Tibial artery (tissue), 4 donors: Measurements from ENCODE around the gene DVL2.

Experiments
- DNase-seq, 2 donors: peaks; one replicate each; pipeline ENCODE4 v3.0.0-alpha.2; 2019
- H3K27ac ChIP-seq, 2 donors: fragments of 200-600 bp; sonication (generic) in 1 of 2; 1 replicate in 1 of 2; 2 replicates in 1 of 2; pipeline ENCODE4 v1.5.1; 2018 to 2019; ENCODE audit warnings: mild to moderate bottlenecking in 1 of 2
- H3K27me3 ChIP-seq, 2 donors: fragments of 200-600 bp; sonication (generic) in 1 of 2; one replicate each; pipeline versions ENCODE4 v1.5.1 to v1.6.0; 2016 to 2019
- H3K36me3 ChIP-seq, 3 donors: fragments of 200-600 bp; sonication (generic) in 2 of 3; one replicate each; pipeline ENCODE4 v1.5.1; 2016 to 2019; ENCODE audit warnings: mild to moderate bottlenecking in 2 of 3
- H3K4me1 ChIP-seq, 4 donors: fragments of 200-600 bp; sonication (generic) in 2 of 4; 1 replicate in 3 of 4; 2 replicates in 1 of 4; pipeline ENCODE4 v1.5.1; 2016 to 2019
- H3K4me3 ChIP-seq, 2 donors: fragments of 200-600 bp; sonication (generic) in 1 of 2; 1 replicate in 1 of 2; 2 replicates in 1 of 2; pipeline ENCODE4 v1.5.1; 2018 to 2019; ENCODE audit warnings: mild to moderate bottlenecking in 2 of 2
- H3K9me3 ChIP-seq, 3 donors: fragments of 200-600 bp; sonication (generic) in 1 of 3; one replicate each; pipeline ENCODE4 v1.5.1; 2016 to 2019
- intact Hi-C: fragments of 100-400 bp; cut with DNase I; formaldehyde crosslinking; loops from one replicate; pipeline ENCODE4 v1.15.0; 2023; ENCODE audit warnings: low total_unique reads
- TF ChIP-seq, protein P1 (sequence below), 2 experiments: fragments of 200-600 bp in 1 of 2; fragments of 450-650 bp in 1 of 2; IDR thresholded peaks; one replicate each; pipeline ENCODE4 v1.5.1; 2017 to 2019; ENCODE audit warnings: antibody characterized with exemption in 2 of 2, mild to moderate bottlenecking in 1 of 2, moderate library complexity in 1 of 2

The DVL2 gene

DNA sequence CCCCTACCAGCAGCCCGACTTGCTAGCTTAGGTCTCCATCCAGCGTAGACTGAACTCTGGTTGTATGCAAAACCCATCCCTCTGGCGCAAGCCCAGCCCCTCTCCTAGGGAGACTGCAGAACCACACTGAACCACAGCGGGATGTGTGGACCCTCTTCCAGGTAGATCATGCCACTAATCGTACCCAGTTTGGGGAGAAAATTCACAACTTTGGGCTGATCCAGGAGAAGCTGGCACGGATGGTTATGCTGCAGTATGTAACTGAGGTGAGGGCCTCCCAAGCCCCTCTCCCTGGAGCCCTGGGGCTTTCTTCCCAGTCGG, 11.4 kb downstream of the DVL2 start:
- H3K27me3 ChIP-seq = no peaks in the 10 kb centered on the region
- TF ChIP-seq, protein P1, sequence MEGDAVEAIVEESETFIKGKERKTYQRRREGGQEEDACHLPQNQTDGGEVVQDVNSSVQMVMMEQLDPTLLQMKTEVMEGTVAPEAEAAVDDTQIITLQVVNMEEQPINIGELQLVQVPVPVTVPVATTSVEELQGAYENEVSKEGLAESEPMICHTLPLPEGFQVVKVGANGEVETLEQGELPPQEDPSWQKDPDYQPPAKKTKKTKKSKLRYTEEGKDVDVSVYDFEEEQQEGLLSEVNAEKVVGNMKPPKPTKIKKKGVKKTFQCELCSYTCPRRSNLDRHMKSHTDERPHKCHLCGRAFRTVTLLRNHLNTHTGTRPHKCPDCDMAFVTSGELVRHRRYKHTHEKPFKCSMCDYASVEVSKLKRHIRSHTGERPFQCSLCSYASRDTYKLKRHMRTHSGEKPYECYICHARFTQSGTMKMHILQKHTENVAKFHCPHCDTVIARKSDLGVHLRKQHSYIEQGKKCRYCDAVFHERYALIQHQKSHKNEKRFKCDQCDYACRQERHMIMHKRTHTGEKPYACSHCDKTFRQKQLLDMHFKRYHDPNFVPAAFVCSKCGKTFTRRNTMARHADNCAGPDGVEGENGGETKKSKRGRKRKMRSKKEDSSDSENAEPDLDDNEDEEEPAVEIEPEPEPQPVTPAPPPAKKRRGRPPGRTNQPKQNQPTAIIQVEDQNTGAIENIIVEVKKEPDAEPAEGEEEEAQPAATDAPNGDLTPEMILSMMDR (IDR thresholded peaks at IDR 0.05) = no peak
- H3K4me1 ChIP-seq = peaks cover 0 to 32% (median 25%) of the 10 kb centered on the region in 4 donors
- no peak for DNase-seq
- intact Hi-C loops = no loop called here
- peaks cover 32 to 70% (median 55%) of the 10 kb centered on the region in 3 donors for H3K36me3 ChIP-seq
- no peaks in the 10 kb centered on the region for H3K9me3 ChIP-seq
- no peak overlapping the region for H3K4me3 ChIP-seq
- no peak overlapping the region for H3K27ac ChIP-seq

DNA sequence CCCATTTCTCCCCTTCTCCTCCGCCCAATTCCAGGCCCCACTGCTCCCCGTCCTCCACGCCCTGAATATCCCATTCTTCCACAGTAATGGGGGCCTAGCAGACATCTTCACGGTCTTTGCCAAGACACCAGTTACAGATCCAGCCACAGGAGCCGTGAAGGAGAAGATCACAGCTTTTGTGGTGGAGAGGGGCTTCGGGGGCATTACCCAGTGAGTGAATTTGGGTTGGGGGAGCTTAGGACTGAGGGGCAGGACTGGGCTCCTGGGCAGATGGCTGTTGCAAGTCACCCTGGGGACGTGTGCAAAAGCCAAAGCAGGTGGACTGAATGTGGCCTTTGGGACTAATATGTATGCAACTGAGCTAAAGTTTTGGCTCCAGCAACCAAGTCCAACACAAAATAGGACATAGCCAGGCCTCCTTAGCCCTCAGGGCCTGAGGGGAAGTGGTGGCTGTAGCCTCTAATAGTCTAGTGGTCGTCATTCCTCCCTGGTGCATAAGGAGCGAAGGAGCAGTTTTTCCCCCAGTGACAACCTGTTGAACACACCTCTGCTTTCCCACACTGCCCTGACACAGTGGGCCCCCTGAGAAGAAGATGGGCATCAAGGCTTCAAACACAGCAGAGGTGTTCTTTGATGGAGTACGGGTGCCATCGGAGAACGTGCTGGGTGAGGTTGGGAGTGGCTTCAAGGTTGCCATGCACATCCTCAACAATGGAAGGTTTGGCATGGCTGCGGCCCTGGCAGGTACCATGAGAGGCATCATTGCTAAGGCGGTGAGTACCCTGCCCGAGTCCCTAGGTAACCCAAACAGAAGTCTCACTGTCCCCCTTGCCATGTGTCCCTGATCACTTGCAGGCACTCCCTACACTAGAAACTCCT, 12.0 kb downstream of the DVL2 start:
- DNase-seq = no peak

DNA sequence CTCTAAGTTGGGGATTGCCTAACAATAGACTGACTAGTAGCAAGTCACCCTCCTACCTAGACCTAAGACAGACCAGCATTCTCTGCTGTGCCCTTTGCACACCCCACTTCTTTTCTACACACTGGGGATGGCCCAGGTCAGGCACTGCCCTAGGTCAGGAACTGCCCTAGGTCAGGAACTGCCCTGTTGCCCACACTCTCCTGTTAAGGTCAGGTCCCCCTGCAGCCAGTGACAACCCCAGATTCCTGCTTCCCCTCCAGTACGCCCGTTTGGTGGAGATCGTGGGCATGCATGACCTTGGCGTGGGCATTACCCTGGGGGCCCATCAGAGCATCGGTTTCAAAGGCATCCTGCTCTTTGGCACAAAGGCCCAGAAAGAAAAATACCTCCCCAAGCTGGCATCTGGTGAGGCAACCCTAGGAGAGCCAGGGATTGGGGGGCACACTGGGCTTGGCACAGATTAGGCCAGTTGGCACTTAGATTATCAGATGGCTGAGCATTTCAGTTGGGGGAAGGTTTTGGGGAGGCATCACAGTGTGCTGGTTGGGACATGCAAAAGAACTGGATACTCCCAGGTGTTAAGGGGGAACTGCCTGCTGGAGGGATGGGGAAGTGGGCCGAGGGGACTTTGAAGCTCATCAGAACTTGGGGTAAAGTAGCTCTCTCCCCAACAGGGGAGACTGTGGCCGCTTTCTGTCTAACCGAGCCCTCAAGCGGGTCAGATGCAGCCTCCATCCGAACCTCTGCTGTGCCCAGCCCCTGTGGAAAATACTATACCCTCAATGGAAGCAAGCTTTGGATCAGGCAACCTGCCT, 12.8 kb downstream of the DVL2 start:
- H3K27ac ChIP-seq = peak overlapping the region in 1 of 2 donors; percentile 92
- no peaks in the 10 kb centered on the region for H3K9me3 ChIP-seq
- no peak for DNase-seq
- H3K4me1 ChIP-seq = peaks cover 0 to 45% (median 30%) of the 10 kb centered on the region in 4 donors
- no peak overlapping the region for H3K4me3 ChIP-seq
- peaks cover 21 to 56% (median 40%) of the 10 kb centered on the region in 3 donors for H3K36me3 ChIP-seq
- TF ChIP-seq, protein P1 (IDR thresholded peaks at IDR 0.05) = no peak
- intact Hi-C loops = no loop called here
- peaks cover 0 to 9% of the 10 kb centered on the region in 2 donors for H3K27me3 ChIP-seq

More for the DNA sequence above, 12.0 kb downstream of the DVL2 start:
- Histone ChIP-seq H3K27ac (peak overlapping the region in 1 of 2 donors; percentile 92), H3K36me3 (peaks cover 29 to 64% (median 49%) of the 10 kb centered on the region in 3 donors), H3K4me3 (no peak overlapping the region), H3K4me1 (peaks cover 0 to 38% (median 25%) of the 10 kb centered on the region in 4 donors), H3K9me3 (no peaks in the 10 kb centered on the region), H3K27me3 (peaks cover 0 to under 1% of the 10 kb centered on the region in 2 donors)
- intact Hi-C loops = no loop called here
- TF ChIP-seq, protein P1 (IDR thresholded peaks at IDR 0.05) = no peak

DNA sequence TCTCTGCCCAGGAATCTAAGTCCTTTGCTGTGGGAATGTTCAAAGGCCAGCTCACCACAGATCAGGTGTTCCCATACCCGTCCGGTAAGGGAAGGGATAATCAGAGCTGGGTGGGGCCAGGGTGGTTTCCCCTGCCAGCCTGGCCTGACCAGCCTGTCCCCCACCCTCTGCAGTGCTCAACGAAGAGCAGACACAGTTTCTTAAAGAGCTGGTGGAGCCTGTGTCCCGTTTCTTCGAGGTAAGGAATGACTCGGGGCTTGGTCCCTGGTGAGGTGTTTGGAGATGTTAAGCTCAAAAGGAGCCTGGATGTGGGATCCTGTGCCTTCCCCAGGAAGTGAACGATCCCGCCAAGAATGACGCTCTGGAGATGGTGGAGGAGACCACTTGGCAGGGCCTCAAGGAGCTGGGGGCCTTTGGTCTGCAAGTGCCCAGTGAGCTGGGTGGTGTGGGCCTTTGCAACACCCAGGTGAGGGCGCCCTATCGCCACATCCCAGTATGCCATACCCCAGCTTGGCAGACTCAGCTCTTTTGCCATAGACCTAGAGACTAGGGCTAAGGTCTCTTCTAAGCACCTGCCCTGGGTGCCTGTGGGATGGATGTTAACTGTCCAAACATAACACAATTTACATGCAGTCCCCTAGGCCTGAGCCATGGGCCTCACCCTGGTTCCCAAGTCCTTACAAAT, 13.6 kb downstream of the DVL2 start:
- Histone ChIP-seq H3K36me3 (peaks cover 20 to 48% (median 33%) of the 10 kb centered on the region in 3 donors), H3K27me3 (peaks cover 0 to 13% of the 10 kb centered on the region in 2 donors), H3K4me3 (peak overlapping the region; percentile 75 to 99), H3K4me1 (peaks cover 0 to 52% (median 37%) of the 10 kb centered on the region in 4 donors), H3K9me3 (no peaks in the 10 kb centered on the region), H3K27ac (peak overlapping the region; percentile 92 to 98)
- intact Hi-C loops = no loop called here
- peak in 1 of 2 donors; percentile 54 for DNase-seq
- TF ChIP-seq, protein P1 (IDR thresholded peaks at IDR 0.05) = peak; percentile 37 to 48
